DMS 273 (cell line): Measurements from ENCODE around the gene MS4A4E.
A peak's percentile ranks its signal among the peaks of the same experiment; 100 is the strongest.
"Not testable (repeated sequence)": the region's sequence is repeated elsewhere in the genome, so short reads cannot be mapped to it uniquely, and the experiment has no call there.

ENCODE experiments used
- DNase-seq: peaks from one replicate; lab custom pipeline; 2025; ENCODE audit not compliant: unreplicated experiment; lab: John Stamatoyannopoulos, UW

MS4A4E gene

DNA sequence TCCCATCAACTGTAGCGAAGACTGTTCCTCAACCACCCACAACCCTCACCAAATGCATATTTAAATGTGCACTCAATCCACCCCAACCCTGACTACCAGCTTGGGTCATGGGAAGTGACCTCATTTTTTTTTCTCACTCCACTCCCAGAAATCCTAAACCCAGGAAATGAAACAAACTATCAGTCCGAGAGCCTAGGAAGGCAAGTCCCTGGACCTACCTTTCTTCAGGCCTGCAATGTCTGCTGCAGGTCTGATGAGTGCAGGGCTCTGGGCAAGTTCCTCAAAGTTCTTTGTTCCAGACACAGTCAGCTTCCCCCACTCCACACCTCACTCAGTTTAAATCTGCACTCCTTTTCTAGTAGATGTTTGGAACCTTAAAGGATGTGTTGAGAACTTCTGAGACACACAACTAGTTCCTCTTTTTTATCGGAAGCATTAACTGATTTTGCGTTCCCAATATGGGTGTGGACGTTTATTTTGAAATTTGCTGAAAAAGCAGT, at the start of gene MS4A4E:
Gene MS4A4E (minus strand): TSS at position 398 of the 500 bp plus-strand sequence. CDS start 13,082 bp downstream, outside the sequence.
- no peak for DNase-seq

DNA sequence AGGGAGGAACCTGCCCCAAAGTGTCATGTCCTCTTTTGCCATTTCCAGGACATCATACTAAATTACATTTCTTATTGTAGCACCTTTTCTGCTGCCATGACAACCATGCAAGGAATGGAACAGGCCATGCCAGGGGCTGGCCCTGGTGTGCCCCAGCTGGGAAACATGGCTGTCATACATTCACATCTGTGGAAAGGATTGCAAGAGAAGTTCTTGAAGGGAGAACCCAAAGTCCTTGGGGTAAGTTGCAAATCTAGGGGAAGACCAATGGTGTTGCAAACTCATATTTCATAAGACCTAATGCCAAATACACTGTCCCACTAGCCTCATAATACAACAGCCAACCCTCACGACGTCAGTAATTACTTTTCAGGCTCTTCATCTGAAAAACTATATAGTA, 49.2 kb upstream of the MS4A4E start:
- no peak for DNase-seq

DNA sequence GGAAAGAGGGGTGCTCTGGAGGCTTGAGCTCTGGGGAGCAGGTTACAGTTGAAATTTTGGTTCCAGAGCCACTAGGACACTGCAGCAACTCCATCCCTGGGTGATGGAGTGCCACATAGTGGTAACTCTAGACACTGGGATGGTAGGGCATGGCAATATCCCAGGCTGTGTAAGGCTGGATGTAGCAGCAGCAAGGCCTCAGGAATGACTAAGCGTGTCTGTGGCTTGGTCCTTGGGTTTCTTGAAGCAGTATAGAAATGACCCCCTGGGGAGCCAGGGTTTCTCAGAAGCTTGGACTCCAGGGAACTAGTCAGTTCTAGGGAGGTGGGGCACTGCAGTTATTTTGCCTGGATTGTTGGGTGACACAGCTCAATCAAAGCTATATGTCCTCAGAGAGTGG, 45.6 kb upstream of the MS4A4E start:
- DNase-seq: no peak

DNA sequence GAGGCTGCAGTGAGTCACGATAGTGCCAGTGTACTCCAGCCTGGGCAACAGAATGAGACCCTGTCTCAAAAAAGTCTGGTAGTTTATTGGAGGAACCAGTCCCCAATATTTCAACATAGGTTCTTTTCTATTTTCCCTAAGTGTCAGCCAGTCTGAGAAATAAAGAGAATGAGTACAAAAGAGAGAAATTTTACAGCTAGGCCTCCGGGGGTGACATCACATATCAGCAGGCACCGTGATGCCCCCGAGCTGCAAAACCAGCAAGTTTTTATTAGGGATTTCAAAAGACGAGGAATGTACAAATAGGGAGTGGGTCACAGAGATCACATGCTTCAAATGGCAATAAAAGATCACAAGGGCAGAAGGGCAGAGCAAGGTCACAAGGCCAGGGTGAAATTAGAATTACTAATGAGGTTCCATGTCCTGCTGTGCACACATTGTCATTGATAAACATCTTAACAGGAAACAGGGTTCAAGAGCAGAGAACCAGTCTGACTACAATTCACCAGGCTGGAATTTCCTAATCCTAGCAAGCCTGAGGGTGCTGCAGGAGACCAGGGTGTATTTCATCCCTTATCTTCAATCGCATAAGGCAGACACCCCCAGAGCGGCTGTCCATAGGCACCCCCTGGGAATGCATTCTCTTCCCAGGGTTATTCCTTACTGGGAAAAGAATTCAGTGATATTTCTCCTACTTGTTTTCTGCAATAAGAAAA, 42.6 kb upstream of the MS4A4E start:
- DNase-seq: not testable (repeated sequence)

DNA sequence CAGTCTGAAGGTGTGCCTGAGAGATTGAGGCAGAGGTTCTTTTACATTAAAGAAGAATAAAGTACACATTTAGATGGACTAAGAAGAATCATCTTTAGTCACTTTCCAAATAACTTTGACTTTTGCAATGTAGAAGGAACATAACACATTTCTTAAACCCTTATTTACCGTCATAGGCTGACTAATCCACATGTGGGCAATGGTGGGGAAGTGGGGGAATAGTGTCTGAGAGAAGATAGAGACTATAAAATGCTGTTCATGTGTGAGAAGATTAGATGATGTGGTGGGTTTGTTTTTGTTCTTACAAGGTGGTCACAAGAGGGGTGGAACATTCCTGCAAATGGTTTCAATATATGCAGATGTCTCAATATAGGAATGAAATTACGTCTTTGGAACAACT, 39.3 kb upstream of the MS4A4E start:
- DNase-seq: no peak

DNA sequence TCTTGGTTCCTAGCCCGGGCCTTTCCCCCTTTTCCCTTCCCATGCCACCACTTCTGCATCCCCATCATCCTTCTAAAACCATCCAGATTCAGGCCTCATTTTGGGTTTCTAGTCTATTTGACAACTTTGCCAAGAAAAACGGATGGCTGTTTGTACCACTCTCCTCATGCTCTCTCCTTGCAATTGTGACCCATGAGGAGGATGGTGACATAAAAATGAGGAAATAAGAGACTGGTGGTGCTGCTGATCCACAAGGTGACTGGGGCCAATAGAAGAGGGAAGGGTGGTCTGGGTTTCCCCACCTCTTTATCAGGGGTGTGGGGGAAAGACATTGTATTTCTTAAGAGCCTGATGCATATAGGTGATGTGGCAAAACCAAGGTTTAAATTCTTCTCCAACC, 38.5 kb upstream of the MS4A4E start:
- DNase-seq: no peak

DNA sequence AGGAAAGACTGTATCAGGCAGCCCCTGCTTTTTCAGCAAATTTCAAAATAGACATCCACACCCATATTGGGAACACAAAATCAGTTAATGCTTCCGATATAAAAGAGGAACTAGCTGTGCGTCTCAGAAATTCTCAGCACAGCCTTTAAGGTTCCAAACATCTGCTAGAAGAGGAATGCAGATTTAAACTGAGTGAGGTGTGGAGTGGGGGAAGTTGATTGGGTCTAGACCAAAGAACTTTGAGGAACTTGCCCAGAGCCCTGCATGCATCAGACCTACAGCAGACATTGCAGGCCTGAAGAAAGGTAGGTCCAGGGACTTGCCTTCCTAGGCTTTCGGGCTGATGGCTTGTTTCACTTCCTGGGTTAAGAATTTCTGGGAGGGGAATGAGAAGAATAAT, 37.5 kb upstream of the MS4A4E start, which contains the start of gene MS4A4A:
Gene MS4A4A (plus strand): TSS at position 255 of the 400 bp plus-strand sequence. CDS start 10 bp downstream, at position 265.
- DNase-seq: no peak

DNA sequence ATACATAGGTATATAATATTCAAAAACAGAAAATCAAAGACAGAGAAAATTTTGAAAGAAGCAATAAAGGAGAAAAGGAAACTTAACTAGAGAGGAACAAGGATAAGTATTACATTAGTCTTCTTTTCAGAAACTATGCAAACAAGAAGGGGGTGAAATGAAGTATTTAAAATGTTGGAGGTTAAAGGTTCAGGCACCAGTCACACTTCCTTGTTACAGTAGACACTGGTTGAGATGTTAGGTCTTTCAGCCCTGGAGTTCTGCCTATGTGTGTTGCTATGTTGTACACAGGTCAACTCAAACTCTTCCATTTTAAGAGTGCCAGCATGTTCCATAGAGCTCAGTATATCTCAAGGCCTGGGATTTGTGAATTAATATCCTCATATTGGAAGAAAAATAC, 31.5 kb upstream of the MS4A4E start:
- no peak for DNase-seq

DNA sequence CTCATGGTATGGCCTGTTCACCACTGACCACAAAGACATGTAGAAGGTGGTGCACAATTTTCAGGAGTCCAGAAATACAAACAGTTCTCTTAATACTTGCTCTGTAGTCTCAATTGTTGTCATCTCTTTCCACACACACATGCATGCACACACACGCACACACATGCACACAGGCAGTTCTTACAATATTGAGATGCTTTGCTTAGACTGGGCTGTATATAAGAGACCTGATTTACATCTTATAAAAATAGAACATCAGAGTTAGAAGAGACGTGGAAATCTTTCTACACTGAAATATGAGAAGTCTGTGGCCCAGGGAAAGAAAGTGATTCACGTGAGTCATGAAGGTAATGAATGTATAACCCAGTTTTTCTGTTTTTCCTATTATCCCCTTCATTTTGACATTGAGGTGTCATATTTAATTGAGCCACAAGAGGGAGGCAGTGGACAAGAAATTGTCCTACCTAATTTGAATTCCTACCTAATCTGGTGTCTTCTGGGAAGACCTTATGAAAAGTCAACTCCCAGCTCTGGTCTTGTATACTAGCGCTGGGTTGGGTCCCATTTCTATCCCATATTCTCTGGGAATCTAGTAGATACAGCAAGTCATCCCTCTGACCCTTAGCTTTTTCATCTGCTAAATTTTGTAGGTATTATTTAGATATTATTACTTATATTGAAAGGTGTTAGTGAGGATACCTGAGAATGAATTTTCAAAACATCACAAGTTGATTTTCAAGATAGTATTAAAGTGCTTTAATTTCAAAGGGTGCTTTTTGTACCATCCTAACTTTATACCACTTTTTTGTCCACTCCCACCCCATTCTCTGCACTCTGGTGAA, 22.7 kb upstream of the MS4A4E start:
- DNase-seq: peak; percentile 37

DNA sequence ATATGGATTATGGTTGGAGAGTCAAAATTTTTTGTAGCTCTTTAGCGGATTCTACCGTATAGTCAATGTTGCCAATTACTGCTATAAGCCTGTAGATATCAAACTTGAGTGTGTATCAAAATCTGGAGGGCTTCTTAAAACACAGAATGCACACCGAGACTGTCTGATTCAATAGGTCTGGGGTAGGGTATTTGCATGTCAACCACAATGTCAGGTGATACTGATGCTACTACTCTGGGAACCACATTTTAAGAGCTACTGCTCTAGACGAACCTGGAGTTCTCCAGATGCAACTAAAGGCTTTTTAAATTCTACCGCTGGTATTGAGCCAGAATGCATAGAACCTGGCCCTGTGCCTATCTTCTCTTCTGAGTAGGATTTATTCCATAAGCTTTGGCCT, 21.7 kb upstream of the MS4A4E start:
- no peak for DNase-seq

DNA sequence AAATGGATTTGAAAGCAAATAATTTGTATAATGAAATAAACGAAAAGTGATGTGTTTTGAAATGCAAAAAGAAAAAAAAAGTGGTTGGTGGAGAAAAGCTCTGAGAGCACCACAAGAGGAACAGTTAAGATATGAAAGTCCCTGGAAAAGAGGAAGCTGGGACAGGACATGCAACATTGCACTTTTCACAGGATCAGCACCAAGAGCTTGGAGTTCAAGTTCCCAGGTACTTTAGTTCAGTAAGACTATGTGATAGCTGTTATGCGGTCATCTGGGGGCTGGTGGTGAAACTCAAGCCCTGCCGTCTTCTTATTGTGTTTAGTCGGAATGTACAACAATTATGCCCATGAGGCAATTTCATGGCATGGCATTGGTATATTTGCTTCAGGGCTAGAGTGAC, 20.5 kb upstream of the MS4A4E start:
- no peak for DNase-seq

DNA sequence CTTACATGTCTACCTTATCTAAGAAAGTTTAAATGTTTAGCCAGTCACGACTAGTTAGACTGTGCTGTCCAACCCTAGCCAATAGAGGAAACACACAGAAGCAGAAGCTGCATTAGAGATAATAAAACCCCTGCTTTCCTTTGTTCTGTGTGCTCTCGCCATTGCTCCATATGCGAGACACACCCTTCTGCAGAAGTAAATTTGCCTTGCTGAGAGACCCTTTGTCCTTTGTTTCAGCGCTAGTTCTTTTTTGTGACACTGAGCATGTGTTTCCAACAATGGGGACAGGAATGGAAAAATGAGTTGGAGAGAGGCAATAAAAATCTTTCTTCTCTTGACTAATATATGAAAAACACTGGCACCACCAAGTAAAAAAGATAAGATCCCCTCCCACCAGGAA, 18.1 kb upstream of the MS4A4E start:
- no peak for DNase-seq

DNA sequence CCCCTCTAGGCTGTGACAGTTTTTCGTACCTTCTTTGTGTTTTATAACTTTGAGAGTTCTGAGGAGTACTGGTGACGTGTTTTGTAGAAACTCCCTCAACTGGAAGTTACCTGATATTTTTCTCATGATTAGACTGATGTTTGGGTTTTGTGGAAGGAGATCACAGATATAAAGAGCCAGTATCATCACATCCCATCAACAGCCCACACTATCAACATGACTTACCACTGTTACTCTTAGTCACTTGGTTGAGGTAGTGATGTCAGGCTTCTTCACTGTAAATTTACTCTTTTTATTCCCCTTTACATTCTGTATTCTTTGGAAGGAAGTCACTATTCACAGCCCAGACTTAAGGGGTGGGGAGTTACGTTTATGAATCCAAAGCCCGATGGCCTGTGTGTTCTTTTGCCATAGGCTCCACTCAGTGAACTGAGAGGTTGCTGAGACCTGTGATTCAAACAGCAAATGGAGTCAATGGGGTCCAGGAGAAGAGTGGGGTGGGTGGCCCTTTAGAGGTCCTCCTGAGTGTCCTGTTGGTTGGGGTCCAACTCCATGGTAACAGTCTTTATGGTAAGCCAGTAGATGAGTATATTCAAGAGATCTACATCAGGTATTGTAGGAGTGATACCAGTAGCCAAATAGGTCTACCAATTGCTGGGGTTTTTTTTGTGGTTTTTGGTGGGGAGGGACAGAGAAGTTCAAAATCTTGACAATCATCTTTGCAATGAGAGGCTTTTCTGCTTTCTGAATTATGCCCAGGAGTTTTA, 15.2 kb upstream of the MS4A4E start:
- DNase-seq: no peak

DNA sequence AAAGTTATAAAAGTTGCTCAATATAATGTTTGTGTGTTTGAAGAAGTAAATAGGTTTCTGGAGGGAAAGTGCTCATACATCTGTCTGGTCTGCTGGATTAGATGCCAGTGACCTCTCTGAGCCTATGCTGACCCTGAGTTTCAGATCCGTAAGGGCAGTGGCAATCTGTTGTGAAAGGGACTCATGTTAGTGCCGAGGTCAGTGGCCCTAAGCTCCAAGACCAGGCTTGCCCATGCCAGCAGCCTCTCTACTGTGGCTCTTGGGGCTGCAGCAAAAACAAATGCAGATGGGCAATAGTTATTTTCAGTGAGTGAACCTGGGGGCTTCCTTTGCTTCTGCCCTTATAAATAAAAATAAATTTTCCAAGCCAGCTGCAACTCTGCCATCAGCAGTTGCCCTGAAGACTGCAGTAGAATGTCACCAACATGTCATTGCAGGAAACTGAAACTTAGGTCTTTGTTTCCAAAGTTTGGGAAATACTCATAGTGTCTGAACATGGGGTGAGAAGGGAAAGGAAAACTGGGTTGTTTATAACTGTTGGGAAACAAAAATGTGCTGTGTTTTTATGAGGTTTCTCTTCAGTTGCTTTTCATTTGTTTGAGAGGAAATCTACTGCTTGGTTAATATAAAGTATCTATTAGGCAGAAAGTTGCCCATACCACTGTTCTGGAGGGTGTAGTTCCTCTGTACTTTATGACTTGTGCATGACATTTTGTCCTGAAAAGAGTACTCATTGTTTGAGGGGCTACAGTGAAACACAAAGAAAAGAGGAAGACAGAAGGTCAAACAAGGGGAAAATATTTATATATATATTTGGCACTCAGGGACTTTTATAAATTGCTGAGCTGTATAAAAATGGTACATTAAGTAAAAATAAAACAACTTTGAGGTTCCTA, 9.5 kb upstream of the MS4A4E start:
- no peak for DNase-seq

DNA sequence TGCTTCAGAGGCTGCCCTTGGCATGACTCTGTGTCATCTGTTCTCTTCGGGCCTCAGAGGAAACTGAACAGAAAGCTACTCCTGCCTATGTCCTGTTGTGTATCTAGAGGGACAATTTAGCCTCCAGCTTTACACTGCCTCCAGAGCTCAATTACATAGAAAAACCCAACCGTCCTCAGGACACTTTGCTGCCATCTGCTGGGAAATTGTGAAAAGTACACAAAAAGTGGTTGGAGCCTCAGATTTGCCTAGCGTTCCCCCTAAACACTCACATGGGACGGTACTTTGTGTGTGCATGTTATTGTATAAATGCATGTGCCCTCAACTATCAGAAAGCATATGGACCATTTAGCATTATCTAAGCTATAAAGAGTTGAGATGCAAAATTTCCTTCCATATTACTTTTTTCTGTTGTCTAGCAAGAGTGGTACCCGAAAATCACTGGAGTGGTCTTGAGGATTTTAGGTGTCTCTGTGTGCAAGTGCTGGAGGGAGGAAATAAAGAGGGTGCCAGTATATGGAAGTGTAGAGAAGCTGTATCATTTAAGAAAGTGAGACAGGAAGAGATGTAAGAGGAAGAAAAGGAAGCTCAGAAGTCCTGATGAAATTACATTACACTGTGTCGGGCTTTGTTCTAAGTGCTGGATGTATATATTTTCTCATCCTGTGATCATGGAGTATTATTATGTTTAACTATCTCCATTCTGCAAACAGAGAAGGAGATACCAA, 8.7 kb upstream of the MS4A4E start:
- DNase-seq: peak; percentile 31

DNA sequence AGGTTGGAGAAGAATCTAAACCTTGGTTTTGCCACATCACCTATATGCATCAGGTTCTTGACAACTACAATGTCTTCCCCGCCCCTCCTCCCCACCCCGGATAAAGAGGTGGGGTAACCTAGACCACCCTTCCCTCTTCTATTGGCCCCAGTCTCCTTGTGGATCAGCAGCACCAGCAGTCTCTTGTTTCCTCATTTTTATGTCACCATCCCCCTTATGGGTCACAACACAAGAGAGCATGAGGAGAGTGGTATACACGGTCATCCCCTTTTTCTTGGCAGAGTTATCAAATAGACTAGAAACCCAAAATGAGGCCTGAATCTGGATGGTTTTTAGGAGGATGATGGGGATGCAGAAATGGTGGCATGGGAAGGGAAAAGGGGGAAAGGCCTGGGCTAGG, 1.2 kb downstream of the MS4A4E start:
- DNase-seq: no peak

DNA sequence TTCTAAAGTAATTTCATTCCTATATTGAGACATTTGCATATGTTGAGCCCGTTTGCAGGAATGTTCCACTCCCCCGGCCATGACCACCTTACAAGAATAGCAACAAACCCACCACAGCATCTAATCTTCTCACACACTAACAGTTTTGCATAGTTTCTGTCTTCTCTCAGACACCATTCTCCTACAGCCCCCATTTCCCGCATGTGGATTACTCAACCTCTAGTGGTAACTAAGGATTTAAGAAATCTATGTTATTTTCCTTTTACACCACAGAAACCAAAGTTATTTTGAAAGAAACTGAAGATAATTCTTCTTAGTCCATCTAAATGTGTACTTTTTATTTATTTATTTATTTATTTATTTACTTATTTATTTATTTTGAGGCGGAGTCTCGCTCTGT, 2.3 kb downstream of the MS4A4E start:
- DNase-seq: no peak

DNA sequence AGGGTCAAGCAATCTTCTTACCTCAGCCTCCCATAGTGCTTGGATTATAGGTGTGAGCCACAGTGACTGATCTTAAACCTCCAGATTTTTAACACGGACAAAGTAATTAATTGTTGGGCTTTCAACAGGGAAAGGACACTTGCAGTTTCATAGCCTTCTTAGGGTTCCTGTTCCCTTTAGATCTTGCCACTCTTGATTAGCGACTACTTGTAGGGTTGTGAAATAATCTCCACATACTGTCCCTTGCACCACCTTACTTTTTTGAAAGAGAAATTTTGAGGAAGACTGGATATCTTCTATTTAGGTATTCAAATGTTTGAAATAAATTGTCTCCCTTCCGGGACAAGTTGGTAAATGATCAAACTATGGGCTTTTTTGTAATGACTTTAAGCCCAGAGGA, 7.6 kb downstream of the MS4A4E start:
- DNase-seq: no peak

DNA sequence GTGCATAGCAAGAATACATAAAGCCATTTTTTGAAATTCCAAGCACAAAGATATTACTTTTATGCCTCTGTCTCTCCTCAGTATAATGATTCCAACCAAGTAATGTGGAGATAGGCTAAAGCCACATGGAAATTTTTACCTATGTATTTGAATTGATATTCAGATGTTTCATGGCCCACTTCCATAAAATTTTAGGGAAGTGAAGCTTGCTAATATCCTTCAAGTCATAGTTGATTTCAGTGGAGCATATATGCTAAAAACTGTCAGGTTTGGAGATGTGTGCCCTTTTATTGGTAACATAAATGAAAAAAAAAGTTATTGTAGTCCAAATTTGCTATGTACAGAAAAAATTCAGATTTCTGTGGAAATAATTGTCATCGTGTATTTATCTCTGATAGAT, 12.3 kb downstream of the MS4A4E start:
- DNase-seq: no peak

DNA sequence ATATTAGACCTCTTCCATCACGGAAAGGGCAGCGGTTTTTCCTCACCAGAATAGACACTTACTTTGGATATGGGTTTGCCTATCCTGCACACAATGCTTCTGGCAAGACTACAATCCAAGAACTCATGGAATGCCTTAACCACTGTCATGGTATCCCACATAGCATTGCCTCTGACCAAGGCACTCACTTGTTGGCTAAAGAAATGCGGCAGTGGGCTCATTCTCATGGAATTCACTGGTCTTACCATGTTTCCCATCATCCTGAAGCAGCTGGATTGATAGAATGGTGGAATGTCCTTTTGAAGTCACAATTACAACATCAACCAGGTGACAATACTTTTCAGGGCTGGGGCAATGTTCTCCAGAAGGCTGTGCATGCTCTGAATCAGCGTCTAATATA, 20.8 kb downstream of the MS4A4E start:
- no peak for DNase-seq
